NCI-H1930 (cell line): ENCODE results near the gene RNMT.
A peak's percentile ranks its signal among the peaks of the same experiment; 100 is the strongest.
"Not testable (repeated sequence)": the region's sequence is repeated elsewhere in the genome, so short reads cannot be mapped to it uniquely, and the experiment has no call there.

Source experiments
- DNase-seq, 2 experiments: peaks; one replicate each; lab custom pipeline; 2025; lab: John Stamatoyannopoulos, UW

Gene RNMT

DNA sequence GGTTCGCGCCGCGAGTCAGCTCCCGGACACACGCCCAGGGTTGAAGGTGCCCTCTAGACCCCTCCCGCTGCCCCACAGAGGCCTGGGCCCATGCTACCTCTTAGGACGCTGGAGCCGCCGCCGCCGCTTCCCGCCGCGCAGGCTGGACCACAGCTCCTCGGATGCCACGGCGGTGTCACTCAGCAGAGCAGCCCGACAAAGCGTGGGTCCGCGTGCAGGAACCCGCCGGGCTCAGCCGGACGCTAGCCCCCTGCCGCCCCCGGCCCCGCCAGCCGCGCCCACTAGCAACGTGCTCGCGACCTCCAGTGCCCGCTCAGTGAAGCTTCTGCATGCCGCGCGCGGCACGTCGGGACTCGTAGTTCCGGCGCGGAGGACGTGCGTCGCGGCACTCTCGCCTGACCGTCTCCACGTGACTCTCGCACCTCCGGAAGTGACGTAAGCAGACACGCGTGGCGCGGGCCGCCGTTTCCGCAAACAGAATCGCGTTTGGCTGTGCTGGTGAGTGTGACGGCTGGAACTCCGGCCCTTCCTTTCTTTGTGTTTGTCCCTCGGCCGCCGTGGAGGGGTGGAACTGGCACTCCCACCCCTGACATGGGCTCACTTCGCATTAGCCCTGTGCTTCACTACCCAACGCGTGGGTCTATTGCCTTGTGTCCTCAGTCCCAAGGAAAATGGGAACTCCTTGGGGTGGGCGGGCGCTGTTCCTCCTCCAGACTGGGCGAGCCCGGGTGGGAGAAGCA is at the start of gene RNMT, which contains the start of gene FAM210A:
Gene RNMT, plus strand, starts transcription at position 442 of the 740 bp plus-strand sequence. CDS start 4,845 bp downstream, outside the sequence.
Gene FAM210A, minus strand, starts transcription at position 327 of the 740 bp plus-strand sequence. CDS start 44,481 bp downstream, outside the sequence.
- DNase-seq, result peak; percentile 84 to 89

DNA sequence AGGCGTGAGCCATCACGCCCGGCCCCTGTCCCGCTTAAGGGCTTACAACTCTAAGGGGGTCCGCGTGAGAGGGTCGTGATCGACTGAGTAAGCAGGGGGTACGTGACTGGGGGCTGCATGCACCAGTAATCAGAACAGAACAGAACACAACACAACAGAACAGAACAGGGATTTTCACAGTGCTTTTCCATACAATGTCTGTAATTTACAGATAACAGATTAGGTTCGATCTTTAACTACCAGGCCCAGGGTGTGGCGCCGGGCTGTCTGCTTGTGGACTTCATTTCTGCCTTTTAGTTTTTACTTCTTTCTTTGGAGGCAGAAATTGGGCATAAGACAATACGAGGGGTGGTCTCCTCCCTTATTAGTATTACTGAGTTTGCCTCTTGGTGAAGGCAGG is 49.1 kb upstream of the RNMT start:
- DNase-seq, result not testable (repeated sequence)

DNA sequence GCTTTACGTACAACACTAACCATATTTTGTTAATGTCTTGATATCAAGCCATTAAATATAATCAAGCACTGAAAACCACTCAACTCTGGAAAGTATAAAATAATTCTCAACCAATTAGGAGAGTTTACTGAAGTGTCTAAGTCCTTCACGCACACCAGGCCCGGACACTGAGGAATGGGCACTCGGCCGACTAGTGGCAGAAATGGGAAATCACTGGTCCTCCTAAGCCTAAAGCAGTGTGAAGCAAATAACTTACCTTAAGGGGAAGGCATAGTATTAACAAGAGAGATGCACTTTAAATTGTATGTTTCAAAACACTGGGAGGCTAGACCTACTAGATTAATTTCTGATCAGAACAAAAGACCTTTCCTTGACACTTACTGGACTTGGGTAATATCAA is 45.9 kb upstream of the RNMT start:
- no peak for DNase-seq

DNA sequence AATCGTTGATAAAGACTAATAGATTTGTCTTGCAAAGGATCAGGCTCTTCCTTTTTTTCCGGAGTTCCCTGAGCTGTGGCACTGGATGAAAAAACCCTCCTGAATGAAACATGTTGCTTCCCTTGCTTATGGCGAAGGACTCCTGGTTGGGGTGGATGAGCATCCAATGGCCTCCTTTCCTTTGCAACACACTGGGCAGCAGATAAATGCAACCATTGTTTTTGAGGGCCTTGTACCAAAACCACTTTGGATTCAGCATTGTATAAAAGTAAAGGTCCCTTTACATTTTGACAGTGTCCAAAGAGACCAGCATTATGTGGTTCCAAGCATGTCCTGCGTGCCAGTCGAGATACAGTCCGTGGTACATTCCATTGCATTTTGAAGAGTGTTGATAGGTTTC is 44.8 kb upstream of the RNMT start:
- DNase-seq, result no peak

DNA sequence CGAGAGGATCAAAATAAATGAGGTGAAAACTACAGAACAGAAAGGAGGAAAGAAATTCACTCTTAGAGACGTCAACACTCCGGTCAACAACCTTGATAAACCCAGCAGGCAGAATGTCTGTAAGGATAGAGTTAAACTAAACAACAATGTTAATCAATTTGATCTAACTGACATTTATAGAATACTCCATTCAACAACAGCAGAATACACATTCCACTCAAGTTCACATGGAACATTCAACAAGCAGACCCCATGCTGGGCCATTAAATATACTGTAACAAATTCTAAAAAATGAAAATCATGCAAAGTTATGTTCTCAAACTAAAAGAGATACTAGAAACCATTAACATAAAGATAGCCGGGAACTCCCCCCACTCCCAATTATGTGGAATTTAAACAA is 41.9 kb upstream of the RNMT start:
- DNase-seq, result no peak

DNA sequence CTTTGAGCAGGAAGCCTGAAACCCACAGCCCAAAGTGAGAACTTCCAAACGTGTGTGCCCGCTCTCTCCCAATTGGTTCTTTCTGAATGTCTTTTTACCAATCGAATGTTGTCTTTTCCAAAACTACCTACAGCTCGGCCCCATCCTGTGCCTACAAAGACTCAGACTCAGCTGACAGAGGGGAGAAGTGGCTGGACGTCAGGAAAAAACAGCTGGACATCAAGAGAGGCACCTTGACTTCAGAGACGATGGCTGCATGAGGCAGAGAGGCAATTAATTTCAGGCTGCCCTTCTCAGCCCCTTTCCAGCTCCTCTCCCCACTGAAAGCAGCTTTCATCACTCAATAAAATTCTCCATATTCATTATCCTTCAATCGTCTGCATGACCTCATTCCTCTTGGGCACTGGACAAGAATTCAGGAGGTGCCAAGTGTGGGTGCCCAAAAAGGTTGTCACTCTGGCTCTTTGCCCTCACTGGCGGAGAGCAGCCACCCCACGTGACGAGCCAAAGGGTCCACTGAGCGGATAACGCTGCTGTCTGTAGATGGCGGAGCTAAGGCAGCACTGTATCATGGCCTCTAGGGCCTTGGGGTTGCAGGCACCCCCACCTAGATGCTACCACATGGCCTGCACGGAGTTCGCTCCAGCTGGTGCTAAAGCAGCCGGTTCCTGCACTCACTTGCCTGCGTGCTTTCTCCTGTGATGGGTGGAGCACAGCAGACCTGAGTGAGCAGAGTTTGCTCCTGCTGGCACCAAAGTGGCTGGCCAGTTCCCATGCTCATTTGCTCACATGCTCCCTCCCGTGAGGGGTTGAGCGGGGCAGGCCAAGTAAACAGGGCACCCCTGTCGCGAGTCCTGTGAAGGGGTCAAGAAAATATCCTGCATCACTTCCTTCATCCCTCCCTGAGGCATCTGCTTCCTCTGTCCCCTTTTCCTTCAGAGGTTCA is 38.0 kb upstream of the RNMT start:
- no peak for DNase-seq

DNA sequence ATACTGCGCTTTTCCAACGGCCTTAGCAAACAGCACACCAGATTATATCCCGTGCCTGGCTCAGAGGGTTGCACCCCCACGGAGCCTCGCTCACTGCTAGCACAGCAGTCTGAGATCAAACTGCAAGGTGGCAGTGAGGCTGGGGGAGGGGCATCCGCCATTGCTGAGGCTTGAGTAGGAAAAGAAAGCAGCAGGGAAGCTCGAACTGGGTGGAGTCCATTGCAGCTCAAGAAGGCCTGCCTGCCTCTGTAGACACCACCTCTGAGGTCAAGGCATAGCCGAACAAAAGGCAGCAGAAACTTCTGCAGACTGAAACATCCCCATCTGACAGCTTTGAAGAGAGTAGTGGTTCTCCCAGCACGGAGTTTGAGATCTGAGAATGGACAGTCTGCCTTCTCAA is 36.4 kb upstream of the RNMT start:
- not testable (repeated sequence) for DNase-seq

DNA sequence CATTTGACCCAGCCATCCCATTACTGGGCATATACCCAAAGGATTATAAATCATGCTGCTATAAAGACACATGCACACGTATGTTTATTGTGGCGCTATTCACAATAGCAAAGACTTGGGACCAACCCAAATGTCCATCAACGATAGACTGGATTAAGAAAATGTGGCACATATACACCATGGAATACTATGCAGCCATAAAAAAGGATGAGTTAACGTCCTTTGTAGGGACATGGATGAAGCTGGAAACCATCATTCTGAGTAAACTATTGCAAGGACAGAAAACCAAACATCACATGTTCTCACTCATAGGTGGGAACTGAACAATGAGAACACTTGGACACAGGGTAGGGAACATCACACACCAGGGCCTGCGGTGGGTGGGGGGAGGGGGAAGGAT is 31.1 kb upstream of the RNMT start:
- DNase-seq, result not testable (repeated sequence)

DNA sequence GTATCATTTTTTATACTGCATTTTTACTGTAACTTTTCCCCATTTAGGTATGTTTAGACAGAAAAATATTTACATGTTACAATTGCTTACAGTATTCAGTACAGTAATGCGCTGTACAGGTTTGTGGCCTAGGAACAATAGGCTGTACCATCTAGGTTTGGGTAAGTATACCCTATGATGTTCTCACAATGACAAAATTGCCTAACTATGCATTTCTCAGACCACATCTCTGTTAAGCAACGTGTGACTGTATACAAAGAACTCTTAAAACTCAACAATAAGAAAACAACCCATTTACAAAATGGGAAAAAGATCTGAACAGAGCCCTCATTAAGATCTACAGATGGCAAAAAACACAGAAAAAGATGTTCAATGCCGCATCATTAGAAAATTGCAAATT is 29.5 kb upstream of the RNMT start:
- no peak for DNase-seq

DNA sequence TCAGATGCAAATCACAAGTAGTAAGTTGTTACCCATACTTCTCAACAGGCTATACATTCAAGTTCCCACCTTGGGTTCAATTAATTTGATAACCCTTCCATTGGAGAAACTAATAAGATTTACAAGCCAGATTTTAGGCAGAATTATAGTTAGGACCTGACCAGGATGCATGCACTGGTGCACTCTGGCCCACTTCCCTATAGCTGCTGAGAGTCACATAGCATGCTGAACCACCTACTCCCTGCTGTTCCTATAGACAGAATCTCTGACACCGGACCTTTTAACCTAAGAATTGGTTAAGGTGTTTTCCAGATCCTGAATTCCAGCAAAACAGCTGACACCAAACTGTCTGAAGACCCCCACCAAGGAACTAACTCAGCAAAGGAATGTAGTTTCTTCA is 26.3 kb upstream of the RNMT start:
- no peak for DNase-seq

DNA sequence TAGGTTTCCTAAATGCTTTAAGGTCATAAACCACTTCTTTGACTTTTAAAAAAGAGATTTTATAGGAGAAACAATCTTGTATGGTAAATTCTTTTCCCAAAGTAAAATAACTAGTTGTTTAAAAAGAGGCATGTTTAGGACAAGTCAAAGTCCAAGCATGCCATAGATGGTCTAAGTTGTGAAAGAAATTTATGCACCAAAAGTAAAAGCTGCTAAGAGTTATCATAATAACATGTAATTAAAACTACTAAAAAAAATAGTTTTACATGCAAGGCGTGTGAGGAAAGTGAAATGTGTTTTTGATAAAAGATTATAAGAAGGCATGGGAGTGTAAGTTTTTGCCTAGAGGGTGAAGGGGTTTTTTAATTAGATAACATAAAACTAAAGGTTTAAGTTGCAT is 22.6 kb upstream of the RNMT start:
- no peak for DNase-seq

DNA sequence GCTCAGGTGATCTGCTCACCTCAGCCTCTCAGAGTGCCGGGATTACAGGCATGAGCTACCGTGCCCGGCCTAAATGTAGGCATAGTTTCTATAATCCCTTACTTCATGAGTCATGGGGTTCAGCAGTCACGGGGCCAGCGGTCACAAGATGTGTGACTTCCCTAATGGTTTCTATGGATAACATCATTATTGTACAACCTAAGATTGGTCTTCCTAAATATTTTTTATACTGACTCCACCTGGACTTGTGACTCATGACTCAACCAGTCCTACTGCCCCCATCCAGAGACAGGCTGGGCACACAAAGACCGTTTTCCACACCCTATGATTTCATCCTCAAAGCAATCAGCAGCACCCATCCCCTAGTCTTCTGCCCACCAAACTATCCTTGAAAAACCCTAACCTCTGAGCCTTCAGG is 16.1 kb upstream of the RNMT start:
- DNase-seq, result no peak

DNA sequence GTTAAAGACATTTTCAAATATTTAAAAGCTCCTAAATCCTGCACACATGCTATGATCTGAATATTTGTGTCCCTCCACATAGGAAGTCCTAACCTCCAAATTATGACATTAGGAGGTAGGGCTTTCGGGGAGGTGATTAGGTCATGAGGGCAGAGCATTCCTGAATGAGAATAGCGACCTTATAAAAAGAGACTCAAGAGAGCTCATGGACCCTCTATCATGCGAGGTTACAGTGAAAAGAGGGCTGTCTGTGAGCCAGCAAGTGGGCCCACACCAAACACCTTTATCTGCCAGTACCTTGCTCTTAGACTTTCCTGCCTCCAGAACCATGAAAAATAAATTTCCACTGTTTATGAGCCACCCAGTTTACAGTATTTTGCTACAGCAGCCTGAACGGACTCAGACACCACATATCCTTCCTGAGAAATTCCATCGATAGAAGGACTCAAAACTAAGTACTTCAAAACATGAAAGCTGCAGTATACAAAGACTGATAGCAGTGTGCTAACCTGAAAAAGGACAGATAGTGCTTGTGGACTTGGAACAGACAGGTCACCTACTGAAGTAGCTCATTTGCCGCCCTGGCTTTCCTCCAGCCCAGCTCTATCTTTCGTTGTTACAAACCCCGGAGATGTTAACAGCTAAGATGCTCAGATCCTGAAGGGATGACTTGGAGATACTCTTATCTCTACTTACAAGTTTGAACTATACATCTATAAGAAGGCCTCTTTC is 13.9 kb upstream of the RNMT start:
- DNase-seq, result no peak

DNA sequence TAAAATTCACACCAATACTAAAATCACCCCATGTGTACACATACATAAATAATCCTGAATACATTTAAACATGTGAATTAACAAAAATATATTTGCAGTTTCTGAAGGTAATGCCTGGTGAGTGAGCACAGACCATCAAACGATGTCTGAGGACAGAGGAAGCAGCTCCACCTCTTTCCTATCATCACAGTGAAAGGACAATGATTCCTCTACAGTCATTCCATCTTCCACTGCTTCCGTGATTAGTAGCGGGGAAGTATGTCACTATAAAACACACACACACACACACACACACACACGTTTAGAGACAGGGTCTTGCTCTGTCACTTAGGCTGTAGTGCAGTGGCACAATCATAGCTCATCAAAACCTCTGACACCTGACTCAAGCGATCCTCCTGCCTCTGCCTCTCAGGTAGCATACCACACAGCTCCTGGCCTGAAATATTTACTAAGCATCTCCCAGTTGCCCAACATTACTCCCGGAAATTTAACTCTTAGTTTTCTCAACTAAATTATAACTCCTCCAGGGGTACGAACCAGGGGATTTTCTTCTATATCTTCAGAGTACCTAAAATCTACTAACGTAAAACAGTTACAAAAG is 12.9 kb upstream of the RNMT start:
- no peak for DNase-seq

DNA sequence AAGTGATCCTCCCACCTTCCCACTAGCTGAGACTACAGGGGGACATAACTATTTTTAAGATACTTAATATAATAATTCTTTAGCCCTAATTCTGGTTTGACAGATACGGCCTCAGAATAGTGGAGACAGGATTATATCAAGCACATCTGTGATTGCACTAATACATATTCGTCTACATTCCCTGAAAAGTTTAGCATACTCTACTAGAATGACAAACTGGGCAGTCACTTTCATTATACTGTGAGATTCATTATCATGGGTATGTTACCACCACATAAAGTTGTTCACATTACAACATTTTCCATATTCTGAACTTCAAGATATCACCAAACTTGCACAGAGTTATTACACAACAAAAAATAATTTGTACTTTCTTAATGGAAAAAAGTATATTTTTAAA is 11.1 kb upstream of the RNMT start:
- DNase-seq, result no peak

DNA sequence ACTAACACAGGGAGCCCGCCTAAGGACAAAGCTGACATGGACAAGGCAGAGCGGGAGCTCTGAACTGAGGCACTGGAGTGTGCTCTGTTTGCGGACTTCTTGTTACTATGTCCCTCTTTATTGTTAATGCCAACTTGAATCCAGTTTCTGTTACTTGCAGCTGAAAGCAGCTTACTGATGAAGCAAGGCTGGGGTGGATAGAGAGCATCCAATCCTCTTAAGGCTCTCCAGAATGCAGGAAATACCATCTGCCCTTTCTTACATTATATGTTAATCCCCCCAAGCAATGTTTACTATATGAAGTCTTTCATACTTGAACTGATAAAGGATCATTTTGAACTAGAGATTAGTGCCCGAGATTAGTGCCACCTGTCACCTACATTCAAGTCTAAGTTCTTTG is 9.6 kb upstream of the RNMT start:
- no peak for DNase-seq

DNA sequence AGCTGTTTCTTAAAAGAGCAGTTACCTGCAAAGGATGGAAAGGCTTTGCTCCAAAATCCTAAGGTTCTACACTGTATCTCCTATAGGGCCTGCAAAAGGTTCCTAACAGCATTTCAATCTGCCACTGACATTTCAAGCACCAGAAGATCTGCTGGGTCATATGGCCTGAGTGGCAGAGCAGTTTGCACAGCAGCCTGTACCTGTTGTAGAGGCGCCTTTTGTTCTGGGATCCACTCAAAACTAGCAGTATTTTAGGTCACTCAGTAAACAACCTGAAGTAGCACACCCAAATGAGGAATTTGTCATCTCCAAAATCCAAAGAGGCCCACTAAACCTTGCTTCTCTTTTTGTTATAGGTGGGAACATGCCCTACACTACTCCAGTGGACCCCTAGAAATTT is 6.3 kb upstream of the RNMT start:
- no peak for DNase-seq

DNA sequence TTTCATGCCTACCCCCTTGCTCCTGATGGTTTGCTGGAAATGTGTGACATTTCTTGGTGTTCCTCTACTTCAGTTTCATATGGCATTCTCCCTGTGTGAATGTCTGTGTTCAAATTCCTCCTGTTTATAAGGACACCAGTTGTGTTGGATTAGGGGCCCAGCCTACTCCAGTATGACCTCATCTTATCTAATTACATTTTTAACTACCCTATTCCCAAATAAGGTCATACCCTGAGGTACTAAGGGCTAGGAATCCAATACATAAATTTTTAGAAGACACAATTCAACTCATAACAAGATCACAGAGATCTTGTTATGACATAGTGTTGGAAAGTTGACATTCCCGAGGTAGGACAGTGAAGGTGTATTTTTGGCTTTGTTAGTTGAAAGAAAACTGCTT is 5.6 kb upstream of the RNMT start:
- no peak for DNase-seq

DNA sequence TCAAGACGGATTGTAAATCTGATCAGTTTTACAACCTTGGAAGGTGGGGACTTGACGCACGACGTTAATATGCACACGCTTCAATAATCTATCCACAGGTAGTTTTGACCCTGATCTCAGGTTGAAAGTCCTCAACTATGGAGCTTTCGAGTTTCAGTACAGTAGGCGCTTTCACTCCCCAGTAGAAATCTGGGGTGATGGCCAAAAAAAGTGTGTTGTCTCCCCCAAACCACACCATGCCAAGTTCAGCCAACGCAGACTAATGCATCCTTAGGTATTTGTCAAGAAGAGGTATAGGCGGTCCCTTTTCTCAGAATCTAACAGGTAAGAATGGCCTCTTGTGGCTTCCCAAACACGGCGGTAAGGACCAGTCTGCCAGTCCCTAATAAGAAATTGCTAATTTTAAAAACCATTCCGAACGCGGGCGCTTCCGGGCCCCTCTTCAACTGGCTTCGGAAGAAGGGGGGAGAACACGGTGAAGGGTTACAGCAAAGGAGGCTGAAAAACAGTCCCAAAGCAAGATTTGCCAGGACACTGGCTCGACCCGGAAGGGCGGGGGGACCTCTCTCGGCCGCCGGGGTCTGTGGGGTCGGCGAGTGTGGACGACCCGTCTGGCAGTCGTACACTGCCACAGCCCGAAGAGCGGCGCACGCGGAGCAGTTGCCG is 774 bp upstream of the RNMT start:
- no peak for DNase-seq

DNA sequence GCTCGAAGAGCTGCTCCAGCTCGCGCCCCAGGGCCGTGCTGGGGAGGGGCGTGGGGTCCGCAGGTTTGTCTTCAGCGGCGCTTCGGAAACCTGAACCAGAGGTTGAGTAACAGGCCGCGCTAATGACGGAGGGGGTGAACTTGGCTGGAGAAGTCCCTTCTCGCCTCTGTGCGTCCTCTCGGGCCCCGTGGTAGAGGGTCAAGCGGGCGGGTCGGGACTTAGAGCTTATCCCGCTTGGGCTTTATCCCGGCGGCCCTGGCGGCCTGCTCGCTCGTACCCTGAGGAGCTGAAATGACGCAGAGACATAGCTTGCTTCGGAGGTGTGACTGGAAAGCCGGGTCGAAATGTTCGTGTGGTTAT is 479 bp downstream of the RNMT start:
- no peak for DNase-seq

DNA sequence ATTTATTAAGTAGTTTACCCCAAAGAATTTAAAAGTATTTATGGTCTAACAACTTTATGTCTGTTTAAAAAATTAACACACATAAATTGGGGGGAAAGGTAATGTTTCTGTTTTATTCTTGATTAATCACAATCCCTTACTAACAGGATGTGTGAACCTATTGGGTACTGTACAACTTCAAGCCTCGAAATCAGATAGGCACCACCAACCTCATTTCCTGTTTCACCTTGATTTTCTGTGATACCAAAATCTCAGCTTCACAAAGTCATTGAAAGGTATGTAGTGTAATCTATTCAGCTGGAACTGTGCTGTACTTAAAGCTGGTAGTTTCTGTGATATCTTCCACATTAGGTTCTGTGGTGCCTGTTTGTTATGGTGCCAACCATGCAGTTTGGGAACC is 4.0 kb downstream of the RNMT start:
- no peak for DNase-seq

DNA sequence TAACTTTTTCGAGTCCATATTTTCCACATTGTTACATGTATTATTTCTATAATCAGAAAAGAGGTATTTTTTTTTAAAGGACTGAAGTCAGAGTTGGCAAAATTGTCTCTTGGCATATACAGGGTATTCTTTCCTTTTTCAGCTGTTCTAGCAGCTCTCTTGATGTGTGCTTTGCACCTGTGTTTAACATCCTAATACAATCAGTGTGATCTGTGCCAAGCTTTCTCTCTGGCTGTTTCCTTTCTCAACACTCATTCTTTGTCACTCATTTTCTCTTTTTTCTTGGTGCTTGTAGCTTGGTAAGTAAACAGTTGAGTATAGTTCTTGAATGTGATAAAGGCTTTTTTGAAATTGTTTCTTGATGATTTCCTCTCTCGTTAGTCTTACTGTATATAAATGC is 9.2 kb downstream of the RNMT start:
- no peak for DNase-seq
